IMR-90 (cell line): ENCODE data around the gene CDHR3. TPM values are rescaled to one million over a fixed set of nuclear protein-coding genes. Genes with fewer than 3 reads are reported as not detected.

Experiments used
- ATAC-seq: fragments of 200-7000 bp; cut with Tn5 transposase; 2 replicates; pipeline ENCODE4 v1.9.1; 2020; ENCODE audit warnings: low read depth, mild to moderate bottlenecking, moderate library complexity
- BruUV-seq: library from RNA; stranded (reverse); fragments of 400-500 nt; replicated peaks from 2 replicates; lab custom pipeline; 2021; lab: Mats Ljungman, UMichigan
- CTCF ChIA-PET: fragments of 300-600 bp; formaldehyde crosslinking; extraction: SDS; loops from one replicate; lab custom pipeline; 2021; ENCODE audit warnings: antibody characterized with exemption; lab: Yijun Ruan, JAX
- POLR2A ChIA-PET: fragments of 300-600 bp; sonication (Branson Sonifier 250); formaldehyde crosslinking; loops from one replicate; lab custom pipeline; 2022; ENCODE audit warnings: antibody characterized with exemption; ENCODE audit not compliant: unreplicated experiment; lab: Charles Lee
- DNase-seq: peaks from one replicate; pipeline ENCODE4 v3.0.0; 2013
- H2AFZ ChIP-seq: replicated peaks from 2 replicates; pipeline ENCODE3; 2013; ENCODE audit warnings: low read length, mild to moderate bottlenecking; ENCODE audit not compliant: poor library complexity
- H2AK5ac ChIP-seq: 2 replicates; pipeline ENCODE4 v1.6.1; 2013; ENCODE audit warnings: low read depth, low read length, inconsistent platforms
- H2AK9ac ChIP-seq: replicated peaks from 2 replicates; pipeline ENCODE3; 2013; ENCODE audit warnings: mild to moderate bottlenecking, low read depth, low read length, moderate library complexity; ENCODE audit not compliant: poor library complexity
- H2BK120ac ChIP-seq: 2 replicates; pipeline ENCODE4 v1.6.1; 2013; ENCODE audit warnings: low read depth, low read length, inconsistent platforms
- H2BK15ac ChIP-seq: 3 replicates; pipeline ENCODE4 v1.6.1; 2013; ENCODE audit warnings: low read depth, low read length, inconsistent platforms
- H2BK20ac ChIP-seq: 2 replicates; pipeline ENCODE4 v1.6.1; 2013; ENCODE audit warnings: low read depth, mild to moderate bottlenecking, inconsistent platforms, low read length, moderate library complexity
- H2BK5ac ChIP-seq: 2 replicates; pipeline ENCODE4 v1.6.1; 2013; ENCODE audit warnings: mild to moderate bottlenecking, low read depth, low read length, inconsistent platforms; ENCODE audit not compliant: poor library complexity, severe bottlenecking
- H3K14ac ChIP-seq: replicated peaks from 2 replicates; pipeline ENCODE4 v1.6.1; 2013; ENCODE audit warnings: low read depth, low read length, inconsistent platforms
- H3K18ac ChIP-seq: 2 replicates; pipeline ENCODE4 v1.6.1; 2013; ENCODE audit warnings: low read depth, low read length, control low read depth
- H3K23ac ChIP-seq: 2 replicates; pipeline ENCODE4 v1.6.1; 2013; ENCODE audit warnings: low read depth, low read length, inconsistent platforms
- H3K27ac ChIP-seq: 2 replicates; pipeline ENCODE4 v1.5.1; 2013; ENCODE audit warnings: mild to moderate bottlenecking, control low read depth, low read length; ENCODE audit not compliant: insufficient read depth
- H3K27me3 ChIP-seq: 2 replicates; pipeline ENCODE4 v1.6.1; 2013; ENCODE audit warnings: low read length; ENCODE audit not compliant: control insufficient read depth, insufficient read depth
- H3K36me3 ChIP-seq: 2 replicates; pipeline ENCODE4 v1.6.1; 2013; ENCODE audit warnings: low read length, mixed read lengths; ENCODE audit not compliant: control insufficient read depth, insufficient read depth
- H3K4ac ChIP-seq: 2 replicates; pipeline ENCODE4 v1.6.1; 2013; ENCODE audit warnings: low read depth, low read length, inconsistent platforms
- H3K4me1 ChIP-seq: 2 replicates; pipeline ENCODE4 v1.6.1; 2013; ENCODE audit warnings: low read length, mixed read lengths; ENCODE audit not compliant: control insufficient read depth, insufficient read depth
- H3K4me2 ChIP-seq: 2 replicates; pipeline ENCODE4 v1.6.1; 2013; ENCODE audit warnings: low read depth, mild to moderate bottlenecking, control low read depth, low read length, moderate library complexity
- H3K4me3 ChIP-seq: 2 replicates; pipeline ENCODE4 v1.5.1; 2013; ENCODE audit warnings: low read depth, mild to moderate bottlenecking, control low read depth, low read length, moderate library complexity; ENCODE audit not compliant: insufficient read depth
- H3K56ac ChIP-seq: 2 replicates; pipeline ENCODE4 v1.6.1; 2013; ENCODE audit warnings: low read length, inconsistent platforms; ENCODE audit not compliant: insufficient read depth; ENCODE audit errors: extremely low read depth
- H3K79me1 ChIP-seq, 2 experiments: 2 replicates each; pipeline ENCODE4 v1.6.1; 2013; ENCODE audit warnings: low read length in 2 of 2, inconsistent platforms in 1 of 2, low read depth in 1 of 2
- H3K9ac ChIP-seq: 2 replicates; pipeline ENCODE4 v1.6.1; 2013; ENCODE audit warnings: low read depth, low read length, control low read depth
- H3K9me1 ChIP-seq: 2 replicates; pipeline ENCODE4 v1.6.1; 2013; ENCODE audit warnings: low read length, inconsistent platforms; ENCODE audit not compliant: insufficient read depth
- H3K9me3 ChIP-seq: 2 replicates; pipeline ENCODE4 v1.6.1; 2013; ENCODE audit warnings: low read length; ENCODE audit not compliant: control insufficient read depth, insufficient read depth
- H4K20me1 ChIP-seq: 2 replicates; pipeline ENCODE4 v1.6.1; 2013; ENCODE audit warnings: low read length, inconsistent platforms; ENCODE audit not compliant: insufficient read depth
- H4K5ac ChIP-seq: 2 replicates; pipeline ENCODE4 v1.6.1; 2013; ENCODE audit warnings: mild to moderate bottlenecking, low read depth, low read length, control low read depth
- H4K8ac ChIP-seq, 2 experiments: 2 replicates each; pipeline ENCODE4 v1.6.1; 2013; ENCODE audit warnings: low read depth in 2 of 2, low read length in 2 of 2, control low read depth in 1 of 2, inconsistent platforms in 1 of 2
- H4K91ac ChIP-seq: 2 replicates; pipeline ENCODE4 v1.6.1; 2013; ENCODE audit warnings: low read depth, low read length, inconsistent platforms; ENCODE audit not compliant: insufficient read depth
- BHLHE40 ChIP-seq: fragments of 150-350 bp; IDR thresholded peaks from 2 replicates; pipeline ENCODE4 v1.6.1; 2016; ENCODE audit warnings: mild to moderate bottlenecking, low read depth, low read length
- CEBPB ChIP-seq: IDR thresholded peaks from 2 replicates; pipeline ENCODE4 v1.6.1; 2012; ENCODE audit warnings: low read depth, low read length, improper control_type of control experiment
- CHD1 ChIP-seq: IDR thresholded peaks from 2 replicates; pipeline ENCODE4 v1.6.1; 2012; ENCODE audit warnings: low read depth, low read length, improper control_type of control experiment
- FOS ChIP-seq: fragments of 150-350 bp; IDR thresholded peaks from 2 replicates; pipeline ENCODE4 v1.6.1; 2016; ENCODE audit warnings: low read depth, low read length
- MAFK ChIP-seq: IDR thresholded peaks from 2 replicates; pipeline ENCODE4 v1.6.1; 2012; ENCODE audit warnings: low read depth, low read length, improper control_type of control experiment
- MAZ ChIP-seq: IDR thresholded peaks from 2 replicates; pipeline ENCODE4 v1.6.1; 2012; ENCODE audit warnings: low read depth, mild to moderate bottlenecking, low read length, improper control_type of control experiment, moderate library complexity, borderline replicate concordance
- MXI1 ChIP-seq: IDR thresholded peaks from 2 replicates; pipeline ENCODE4 v1.6.1; 2012; ENCODE audit warnings: low read depth, mild to moderate bottlenecking, low read length, moderate library complexity, borderline replicate concordance
- NFE2L2 ChIP-seq: fragments of 150-350 bp; IDR thresholded peaks from 2 replicates; pipeline ENCODE4 v1.6.1; 2016; ENCODE audit warnings: low read depth, mild to moderate bottlenecking, low read length
- POLR2A ChIP-seq: IDR thresholded peaks from 2 replicates; pipeline ENCODE4 v1.6.1; 2012; ENCODE audit warnings: mild to moderate bottlenecking, low read depth, low read length
- RAD21 ChIP-seq: IDR thresholded peaks from 2 replicates; pipeline ENCODE4 v1.6.1; 2012; ENCODE audit warnings: low read length, improper control_type of control experiment
- RCOR1 ChIP-seq: IDR thresholded peaks from 2 replicates; pipeline ENCODE4 v1.6.1; 2012; ENCODE audit warnings: mild to moderate bottlenecking, low read length, improper control_type of control experiment; ENCODE audit not compliant: insufficient replicate concordance
- RFX5 ChIP-seq: IDR thresholded peaks from 2 replicates; pipeline ENCODE4 v1.8.0; 2012; ENCODE audit warnings: low read depth, mild to moderate bottlenecking, low read length, moderate library complexity
- SMC3 ChIP-seq: fragments of 150-350 bp; IDR thresholded peaks from 2 replicates; pipeline ENCODE4 v1.6.1; 2016; ENCODE audit warnings: low read depth, mild to moderate bottlenecking, antibody characterized with exemption, low read length, moderate library complexity
- WGBS, 2 experiments: methylation state at CpG; one replicate each; pipeline versions ENCODE4 v1.1.5 to v1.1.7; 2013; ENCODE audit warnings: missing lambda C conversion rate in 2 of 2; ENCODE audit not compliant: insufficient read length in 1 of 2; ENCODE audit errors: extremely low coverage in 2 of 2; 5-methylcytosine and 5-hydroxymethylcytosine counted together
- dilution Hi-C: fragments of 300-500 bp; cut with HindIII; formaldehyde crosslinking; loops from one replicate; pipeline ENCODE4 v1.14.3; 2018; ENCODE audit warnings: low sequenced_read_pairs; ENCODE audit not compliant: unreplicated experiment
- in situ Hi-C: fragments of 300-500 bp; cut with MboI; formaldehyde crosslinking; loops from 3 replicates; pipeline ENCODE4 v1.14.3; 2019; ENCODE audit warnings: low sequenced_read_pairs, inconsistent platforms, mixed read lengths
- intact Hi-C: fragments of 100-400 bp; cut with micrococcal nuclease; formaldehyde crosslinking; loops from 2 replicates; pipeline ENCODE4 v1.10.0; 2022
- polyA plus RNA-seq, 3 experiments: library from polyadenylated mRNA; depleted of rRNA; stranded (reverse); fragments of >200 nt; gene quantifications; 2 replicates each; pipeline ENCODE4 v1.2.3, GENCODE V29; 2012; ENCODE audit warnings: low replicate concordance in 1 of 3
- total RNA-seq: library from RNA; depleted of rRNA; stranded (reverse); fragments of >200 nt; gene quantifications from 2 replicates; pipeline ENCODE4 v1.2.3, GENCODE V29; 2012
- TF ChIP-seq, protein P1 (sequence below): fragments of 150-350 bp; IDR thresholded peaks from 2 replicates; pipeline ENCODE4 v1.6.1; 2016; ENCODE audit warnings: low read depth, mild to moderate bottlenecking, low read length, moderate library complexity, borderline replicate concordance
- TF ChIP-seq, protein P2 (sequence below): fragments of 150-350 bp; IDR thresholded peaks from 2 replicates; pipeline ENCODE4 v1.6.1; 2017; ENCODE audit warnings: mild to moderate bottlenecking, antibody characterized with exemption, low read length, low read depth
- TF ChIP-seq, protein P3 (sequence below): conservative IDR thresholded peaks from 2 replicates; pipeline ENCODE4 v1.5.1; 2012; ENCODE audit warnings: mild to moderate bottlenecking, low read depth, low read length, improper control_type of control experiment

CDHR3 gene
- total and polyA plus RNA-seq, 2 of the 4 experiments (the other 2 are of a cell fraction) = 0.96 to 1.6 TPM

DNA sequence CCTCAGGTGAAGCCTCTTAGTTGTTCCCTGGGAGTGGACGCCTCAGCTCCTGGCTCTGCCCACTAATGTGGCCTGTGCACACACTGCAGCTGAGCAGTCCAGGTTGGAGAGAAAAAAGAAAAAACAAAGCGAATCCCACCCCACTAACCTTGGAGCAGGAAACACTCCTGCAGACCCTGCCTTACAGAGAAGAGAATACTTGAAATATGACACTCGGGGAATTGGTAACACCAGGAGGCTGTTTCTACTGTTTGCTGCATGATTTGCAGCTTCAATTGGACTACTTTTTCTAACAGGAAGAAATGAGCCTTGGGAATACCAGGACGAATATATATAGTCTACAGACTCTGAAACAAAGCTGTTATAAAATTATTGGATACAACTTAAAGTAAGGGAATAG lies 22.2 kb downstream of the CDHR3 start:
- no TSS peak for BruUV-seq
- in situ Hi-C loops (no loop called here), dilution Hi-C loops (no loop called here), intact Hi-C loops (no loop called here)
- Histone ChIP-seq H4K91ac (no peak overlapping the region), H3K4me2 (no peak overlapping the region), H2BK15ac (no peak overlapping the region), H3K27me3 (peaks cover 36% of the 10 kb centered on the region), H3K9ac (no peak overlapping the region), H3K4me1 (no peaks in the 10 kb centered on the region; the same call in 1 of the 2 replicates), H3K9me3 (no peaks in the 10 kb centered on the region), H3K4me3 (no peak overlapping the region), H3K23ac (no peak overlapping the region), H3K14ac (no peak overlapping the region), H3K27ac (no peak overlapping the region), H3K18ac (no peak overlapping the region), H3K79me1 (no peaks in the 10 kb centered on the region), H2AK9ac (no peak overlapping the region), H2BK120ac (no peak overlapping the region), H4K5ac (no peak overlapping the region), H3K56ac (no peak overlapping the region), H3K36me3 (no peaks in the 10 kb centered on the region), H2BK5ac (no peak overlapping the region), H2BK20ac (no peak overlapping the region), H4K8ac (no peak overlapping the region), H4K20me1 (no peaks in the 10 kb centered on the region), H2AK5ac (no peak overlapping the region), H3K9me1 (no peaks in the 10 kb centered on the region), H2AFZ (no peak overlapping the region), H3K4ac (no peak overlapping the region)
- DNase-seq = no peak
- CTCF ChIA-PET = interaction anchor here (1.2 kb wide), 1 partner anchor 9 kb away, joined by 3 read pairs; no protein-coding TSS in a partner anchor
- no peak for ATAC-seq
- POLR2A ChIA-PET = no interaction called here
- WGBS, 2 experiments = no CpG with 5 or more reads among the region's 4 CpGs
- no peak for TF ChIP-seq MAFK
- TF ChIP-seq, protein P1, sequence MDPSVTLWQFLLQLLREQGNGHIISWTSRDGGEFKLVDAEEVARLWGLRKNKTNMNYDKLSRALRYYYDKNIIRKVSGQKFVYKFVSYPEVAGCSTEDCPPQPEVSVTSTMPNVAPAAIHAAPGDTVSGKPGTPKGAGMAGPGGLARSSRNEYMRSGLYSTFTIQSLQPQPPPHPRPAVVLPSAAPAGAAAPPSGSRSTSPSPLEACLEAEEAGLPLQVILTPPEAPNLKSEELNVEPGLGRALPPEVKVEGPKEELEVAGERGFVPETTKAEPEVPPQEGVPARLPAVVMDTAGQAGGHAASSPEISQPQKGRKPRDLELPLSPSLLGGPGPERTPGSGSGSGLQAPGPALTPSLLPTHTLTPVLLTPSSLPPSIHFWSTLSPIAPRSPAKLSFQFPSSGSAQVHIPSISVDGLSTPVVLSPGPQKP = no peak
- no peak for TF ChIP-seq POLR2A
- TF ChIP-seq RCOR1 = no peak
- TF ChIP-seq SMC3 = no peak
- TF ChIP-seq MXI1 = no peak
- TF ChIP-seq RFX5 = no peak
- TF ChIP-seq CEBPB = no peak
- no peak for TF ChIP-seq RAD21
- TF ChIP-seq MAZ = no peak
- TF ChIP-seq, protein P2, sequence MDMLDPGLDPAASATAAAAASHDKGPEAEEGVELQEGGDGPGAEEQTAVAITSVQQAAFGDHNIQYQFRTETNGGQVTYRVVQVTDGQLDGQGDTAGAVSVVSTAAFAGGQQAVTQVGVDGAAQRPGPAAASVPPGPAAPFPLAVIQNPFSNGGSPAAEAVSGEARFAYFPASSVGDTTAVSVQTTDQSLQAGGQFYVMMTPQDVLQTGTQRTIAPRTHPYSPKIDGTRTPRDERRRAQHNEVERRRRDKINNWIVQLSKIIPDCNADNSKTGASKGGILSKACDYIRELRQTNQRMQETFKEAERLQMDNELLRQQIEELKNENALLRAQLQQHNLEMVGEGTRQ = no peak
- TF ChIP-seq, protein P3, sequence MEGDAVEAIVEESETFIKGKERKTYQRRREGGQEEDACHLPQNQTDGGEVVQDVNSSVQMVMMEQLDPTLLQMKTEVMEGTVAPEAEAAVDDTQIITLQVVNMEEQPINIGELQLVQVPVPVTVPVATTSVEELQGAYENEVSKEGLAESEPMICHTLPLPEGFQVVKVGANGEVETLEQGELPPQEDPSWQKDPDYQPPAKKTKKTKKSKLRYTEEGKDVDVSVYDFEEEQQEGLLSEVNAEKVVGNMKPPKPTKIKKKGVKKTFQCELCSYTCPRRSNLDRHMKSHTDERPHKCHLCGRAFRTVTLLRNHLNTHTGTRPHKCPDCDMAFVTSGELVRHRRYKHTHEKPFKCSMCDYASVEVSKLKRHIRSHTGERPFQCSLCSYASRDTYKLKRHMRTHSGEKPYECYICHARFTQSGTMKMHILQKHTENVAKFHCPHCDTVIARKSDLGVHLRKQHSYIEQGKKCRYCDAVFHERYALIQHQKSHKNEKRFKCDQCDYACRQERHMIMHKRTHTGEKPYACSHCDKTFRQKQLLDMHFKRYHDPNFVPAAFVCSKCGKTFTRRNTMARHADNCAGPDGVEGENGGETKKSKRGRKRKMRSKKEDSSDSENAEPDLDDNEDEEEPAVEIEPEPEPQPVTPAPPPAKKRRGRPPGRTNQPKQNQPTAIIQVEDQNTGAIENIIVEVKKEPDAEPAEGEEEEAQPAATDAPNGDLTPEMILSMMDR = no peak
- no peak for TF ChIP-seq NFE2L2
- no peak for TF ChIP-seq CHD1
- TF ChIP-seq FOS = no peak
- TF ChIP-seq BHLHE40 = no peak
